ENCODE measurements around the gene ACADS. TPM values are rescaled to one million over a fixed set of nuclear protein-coding genes. Genes with fewer than 3 reads are reported as not detected.

The ACADS gene
- polyA plus RNA-seq, 1 donor from 2014 or later, result 3.6 TPM

- Histone ChIP-seq H3K9me2 (ENCODE audit: insufficient read depth, low read length) (no peaks in the 10 kb centered on the region), H3K9me3 (ENCODE audit: low read length) (no peaks in the 10 kb centered on the region), H3K4me3 (ENCODE audit: low read length) (no peak overlapping the region), H4K20me1 (ENCODE audit: insufficient read depth) (no peaks in the 10 kb centered on the region), H2AFZ (ENCODE audit: low read depth, low read length) (no peak overlapping the region), H3K27me3 (ENCODE audit: insufficient read depth, low read depth, low read length) (no peaks in the 10 kb centered on the region), H3K4me2 (ENCODE audit: low read length) (no peak overlapping the region), H3K27ac (ENCODE audit: low read length) (no peak overlapping the region), H3K9ac (ENCODE audit: low read length) (no peak overlapping the region), H3K36me3 (ENCODE audit: insufficient read depth, low read length) (no peaks in the 10 kb centered on the region), H3K79me2 (replicated peaks; ENCODE audit: insufficient read depth, low read length) (no peaks in the 10 kb centered on the region), H3F3A (ENCODE audit: insufficient read depth, low read length, poor library complexity, severe bottlenecking) (no peaks in the 10 kb centered on the region)
- TF ChIP-seq TAF1 (IDR thresholded peaks at IDR 0.05; ENCODE audit: low read depth) (no peak), REST (IDR thresholded peaks at IDR 0.05; ENCODE audit: borderline replicate concordance) (no peak), SMC3 (conservative IDR thresholded peaks at IDR 0.05; ENCODE audit: poor library complexity) (no peak), EZH2 (IDR thresholded peaks at IDR 0.05; ENCODE audit: borderline replicate concordance, insufficient read depth, low read length, poor library complexity, severe bottlenecking) (no peak)
Observed at GRCh38 chr12:120741476-120742421, 16.1 kb downstream of the ACADS start.

- no peak overlapping the region for H2AFZ ChIP-seq (ENCODE audit: low read depth, low read length)
- H3K9ac ChIP-seq (ENCODE audit: low read length), result no peak overlapping the region
- no peaks in the 10 kb centered on the region for H3K79me2 ChIP-seq (replicated peaks; ENCODE audit: insufficient read depth, low read length)
- H3K4me2 ChIP-seq (ENCODE audit: low read length), result no peak overlapping the region
- no peaks in the 10 kb centered on the region for H3K36me3 ChIP-seq (ENCODE audit: insufficient read depth, low read length)
- H4K20me1 ChIP-seq (ENCODE audit: insufficient read depth), result no peaks in the 10 kb centered on the region
- H3K4me3 ChIP-seq (ENCODE audit: low read length), result no peak overlapping the region
- TF ChIP-seq SMC3 (conservative IDR thresholded peaks at IDR 0.05; ENCODE audit: poor library complexity), result no peak
- no peak for TF ChIP-seq RAD21 (conservative IDR thresholded peaks at IDR 0.05)
- TF ChIP-seq POLR2AphosphoS5 (IDR thresholded peaks at IDR 0.05), result no peak
- TF ChIP-seq TAF1 (IDR thresholded peaks at IDR 0.05; ENCODE audit: low read depth), result no peak
- TF ChIP-seq EZH2 (IDR thresholded peaks at IDR 0.05; ENCODE audit: borderline replicate concordance, insufficient read depth, low read length, poor library complexity, severe bottlenecking), result no peak
- no peak for TF ChIP-seq REST (IDR thresholded peaks at IDR 0.05; ENCODE audit: borderline replicate concordance)
- no peak for TF ChIP-seq CTCF (IDR thresholded peaks at IDR 0.05; ENCODE audit: poor library complexity, severe bottlenecking)
- no peak for TF ChIP-seq EP300 (conservative IDR thresholded peaks at IDR 0.05; ENCODE audit: poor library complexity, severe bottlenecking)
- no peak for TF ChIP-seq MXI1 (conservative IDR thresholded peaks at IDR 0.05; ENCODE audit: poor library complexity, severe bottlenecking)
- H3K9me2 ChIP-seq (ENCODE audit: insufficient read depth, low read length), result no peaks in the 10 kb centered on the region
- H3K27ac ChIP-seq (ENCODE audit: low read length), result no peak overlapping the region
- H3F3A ChIP-seq (ENCODE audit: insufficient read depth, low read length, poor library complexity, severe bottlenecking), result no peaks in the 10 kb centered on the region
- no peaks in the 10 kb centered on the region for H3K27me3 ChIP-seq (ENCODE audit: insufficient read depth, low read depth, low read length)
- no peaks in the 10 kb centered on the region for H3K9me3 ChIP-seq (ENCODE audit: low read length)
Observed at GRCh38 chr12:120744922-120745493, 19.4 kb downstream of the ACADS start.

Measured in neural cell (in vitro differentiated cells).